ENCODE data around the gene APBA2. TPM values are rescaled to one million over a fixed set of nuclear protein-coding genes. Genes with fewer than 3 reads are reported as not detected.

APBA2 gene
- total and polyA plus RNA-seq, 2 of the 13 experiments (the other 11 are each of a cell fraction or from before 2014, with no cell fraction given) = 0.62 to 2.3 TPM

GRCh38 chr15:28961391-28961790, 75.6 kb downstream of the APBA2 start:
- POLR2A ChIA-PET = no interaction called here
- Histone ChIP-seq H3K9me3 (ENCODE audit: low read length) (no peaks in the 10 kb centered on the region), H3K36me3 (replicated peaks in 1 of 2; ENCODE audit: control insufficient read depth in 1 of 2, insufficient read depth in 2 of 2, low read length in 2 of 2) (no peaks in the 10 kb centered on the region), H3K27me3 (ENCODE audit: control insufficient read depth in 1 of 2, insufficient read depth in 2 of 2, low read length in 2 of 2) (no peaks in the 10 kb centered on the region), H3K4me3 (replicated peaks in 1 of 3; ENCODE audit: insufficient read depth in 1 of 3, low read depth in 2 of 3, low read length in 3 of 3) (no peak overlapping the region), H3K4me2 (ENCODE audit: low read depth, low read length) (no peak overlapping the region), H4K20me1 (ENCODE audit: insufficient read depth, low read length) (no peaks in the 10 kb centered on the region), H3K9ac (ENCODE audit: insufficient read depth, low read depth, low read length) (no peak overlapping the region), H3K4me1 (ENCODE audit: insufficient read depth, low read length) (peaks cover 9% of the 10 kb centered on the region), H3K79me2 (ENCODE audit: insufficient read depth, low read length) (no peaks in the 10 kb centered on the region), H2AFZ (ENCODE audit: low read length) (no peak overlapping the region), H3K27ac (ENCODE audit: extremely low read length, insufficient read depth, low read length) (no peak overlapping the region)
- intact Hi-C loops (cut with micrococcal nuclease; ENCODE audit: unreplicated experiment) (no loop called here), in situ Hi-C loops (cut with HindIII; ENCODE audit: extremely low pct_ligation_motif_present, low pct_unique_long_range_greater_than_20kb) (no loop called here)
- no TSS peak for BruUV-seq (replicated peaks)
- ATAC-seq (no peak), DNase-seq (ENCODE audit: low spot score) (no peak), FAIRE-seq (no peak)
- no peak for TF ChIP-seq KLF12 (CRISPR knock-in tag; IDR thresholded peaks at IDR 0.05; ENCODE audit: borderline replicate concordance)
- no peak for TF ChIP-seq REXO4 (CRISPR knock-in tag; IDR thresholded peaks at IDR 0.05; ENCODE audit: borderline replicate concordance)
- no peak for TF ChIP-seq ZNF589 (CRISPR knock-in tag; conservative IDR thresholded peaks at IDR 0.05)
- TF ChIP-seq ZNF614 (CRISPR knock-in tag; IDR thresholded peaks at IDR 0.05; ENCODE audit: borderline replicate concordance) = no peak
- TF ChIP-seq, protein P1, sequence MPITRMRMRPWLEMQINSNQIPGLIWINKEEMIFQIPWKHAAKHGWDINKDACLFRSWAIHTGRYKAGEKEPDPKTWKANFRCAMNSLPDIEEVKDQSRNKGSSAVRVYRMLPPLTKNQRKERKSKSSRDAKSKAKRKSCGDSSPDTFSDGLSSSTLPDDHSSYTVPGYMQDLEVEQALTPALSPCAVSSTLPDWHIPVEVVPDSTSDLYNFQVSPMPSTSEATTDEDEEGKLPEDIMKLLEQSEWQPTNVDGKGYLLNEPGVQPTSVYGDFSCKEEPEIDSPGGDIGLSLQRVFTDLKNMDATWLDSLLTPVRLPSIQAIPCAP (CRISPR knock-in tag; IDR thresholded peaks at IDR 0.05; ENCODE audit: low read depth) = no peak
- TF ChIP-seq RXRA (CRISPR knock-in tag; IDR thresholded peaks at IDR 0.05) = no peak
- TF ChIP-seq, protein P2, sequence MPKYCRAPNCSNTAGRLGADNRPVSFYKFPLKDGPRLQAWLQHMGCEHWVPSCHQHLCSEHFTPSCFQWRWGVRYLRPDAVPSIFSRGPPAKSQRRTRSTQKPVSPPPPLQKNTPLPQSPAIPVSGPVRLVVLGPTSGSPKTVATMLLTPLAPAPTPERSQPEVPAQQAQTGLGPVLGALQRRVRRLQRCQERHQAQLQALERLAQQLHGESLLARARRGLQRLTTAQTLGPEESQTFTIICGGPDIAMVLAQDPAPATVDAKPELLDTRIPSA (CRISPR knock-in tag; IDR thresholded peaks at IDR 0.05; ENCODE audit: borderline replicate concordance) = no peak
- TF ChIP-seq SRSF9 (IDR thresholded peaks at IDR 0.05; ENCODE audit: borderline replicate concordance, insufficient read depth, low read depth, low read length, poor library complexity, severe bottlenecking) = no peak
- TF ChIP-seq ZNF282 (IDR thresholded peaks at IDR 0.05; ENCODE audit: partially characterized antibody) = no peak
- TF ChIP-seq LRRFIP1 (CRISPR knock-in tag; conservative IDR thresholded peaks at IDR 0.05) = no peak
- TF ChIP-seq ZNF792 (CRISPR knock-in tag; IDR thresholded peaks at IDR 0.05) = no peak
- WGBS (ENCODE audit: low lambda C conversion rate) = 87% methylated on average over 12 of the region's 12 CpGs
- CTCF ChIA-PET (ENCODE audit: low intra/inter-chr PET ratio, low total read pairs) = no interaction called here

Measured in HepG2 (cell line).